ENCODE data around the gene CEP152. TPM values are rescaled to one million over a fixed set of nuclear protein-coding genes. Genes with fewer than 3 reads are reported as not detected.

Gene CEP152
- total and polyA plus RNA-seq, 10 of the 15 experiments (the other 5 are each of a cell fraction or from before 2014, with no cell fraction given) = 5.3 to 22.6 (median 14.2) TPM

GRCh38 chr15:48855501-48856440 is 44.9 kb upstream of the CEP152 start:
- no peak for FAIRE-seq
- TF ChIP-seq TCF7 (IDR thresholded peaks at IDR 0.05; ENCODE audit: borderline replicate concordance) (no peak), BCL3 (IDR thresholded peaks at IDR 0.05; ENCODE audit: borderline replicate concordance, insufficient read depth, low read depth, low read length, poor library complexity, severe bottlenecking) (no peak), USF1 (IDR thresholded peaks at IDR 0.05; ENCODE audit: borderline replicate concordance, extremely low read length, insufficient read depth, low read depth, low read length) (no peak), ZNF592 (IDR thresholded peaks at IDR 0.05) (no peak), SMAD1 (IDR thresholded peaks at IDR 0.05; ENCODE audit: low read depth, partially characterized antibody) (no peak), HDGF (IDR thresholded peaks at IDR 0.05) (no peak), IKZF2 (IDR thresholded peaks at IDR 0.05) (no peak), SMC3 (IDR thresholded peaks at IDR 0.05; ENCODE audit: borderline replicate concordance, low read length) (peak; percentile 24; the same call in 1 of the 2 replicates), ZBTB33 (IDR thresholded peaks at IDR 0.05) (no peak), SMARCA5 (IDR thresholded peaks at IDR 0.05) (no peak), POU2F2 (IDR thresholded peaks at IDR 0.05; ENCODE audit: borderline replicate concordance, low read depth, low read length) (no peak), RAD21 (IDR thresholded peaks at IDR 0.05; ENCODE audit: insufficient read depth, low read depth, low read length) (0 out of 2 replicates have a peak, but pooled peaks have one; percentile 10), NRF1 (conservative IDR thresholded peaks at IDR 0.05; ENCODE audit: low read depth, low read length) (no peak)

More at GRCh38 chr15:48855501-48856440, 44.9 kb upstream of the CEP152 start:
- no peaks in the 10 kb centered on the region for H3K9me3 ChIP-seq (replicated peaks; ENCODE audit: control insufficient read depth, insufficient read depth, low read length)
- intact Hi-C loops (cut with micrococcal nuclease; ENCODE audit: unreplicated experiment) = loop anchor here (10.0 kb wide), 1 partner anchor 1149 kb away; no protein-coding TSS in a partner anchor
- H3K4me1 ChIP-seq (ENCODE audit: control insufficient read depth, insufficient read depth, low read length) = no peaks in the 10 kb centered on the region
- no peaks in the 10 kb centered on the region for H3K36me3 ChIP-seq (ENCODE audit: control insufficient read depth in 2 of 2, insufficient read depth in 2 of 2, low read length in 1 of 2)
- H2AFZ ChIP-seq (ENCODE audit: control insufficient read depth, low read depth, low read length) = no peak overlapping the region; the same call in 1 of the 2 replicates
- ATAC-seq (no peak), DNase-seq (ENCODE audit: low read depth, low spot score) (no peak)
- ChIA-PET SMC1A (ENCODE audit: uncharacterized antibody, unreplicated experiment) (interaction anchor here (0.5 kb wide), 1 partner anchor 327 kb away, joined by 3 read pairs; no protein-coding TSS in a partner anchor), CTCF (interaction anchor here (0.8 to 1.9 kb wide), 3 partner anchors 496 to 1460 kb away, joined by 3 to 7 read pairs (median 3); no protein-coding TSS in a partner anchor), POLR2A (no interaction called here), RAD21 (ENCODE audit: unreplicated experiment) (interaction anchor here (1.1 to 1.2 kb wide), 3 partner anchors 45 to 497 kb away, joined by 3 to 4 read pairs (median 3); partner anchors contain the start of gene CEP152)
- H3K9ac ChIP-seq (ENCODE audit: control insufficient read depth, insufficient read depth, low read length) = no peak overlapping the region
- no TSS peak for BruUV-seq (replicated peaks)
- no peaks in the 10 kb centered on the region for H4K20me1 ChIP-seq (ENCODE audit: control insufficient read depth, insufficient read depth)
- H3K27ac ChIP-seq (ENCODE audit: control insufficient read depth, insufficient read depth) = no peak overlapping the region
- H3K4me2 ChIP-seq (ENCODE audit: control insufficient read depth, insufficient read depth) = no peak overlapping the region
- H3K27me3 ChIP-seq (replicated peaks in 1 of 2; ENCODE audit: control insufficient read depth in 2 of 2, insufficient read depth in 2 of 2, low read length in 1 of 2) = no peaks in the 10 kb centered on the region
- in situ Hi-C loops (cut with MboI) = no loop called here
- no peak overlapping the region for H3K4me3 ChIP-seq
- WGBS (ENCODE audit: insufficient coverage, insufficient replicate concordance, low lambda C conversion rate, missing lambda C conversion rate) = 14% methylated on average over 6 of the region's 6 CpGs
- H3K79me2 ChIP-seq (ENCODE audit: control insufficient read depth, insufficient read depth, low read length) = no peaks in the 10 kb centered on the region
